NB4 (cell line): ENCODE results near the gene ANKRD11.

Experiments used
- CTCF ChIP-seq: IDR thresholded peaks from one replicate; pipeline ENCODE4 v1.5.1; 2012; ENCODE audit warnings: low read depth, low read length
- MAX ChIP-seq: IDR thresholded peaks from 2 replicates; pipeline ENCODE4 v1.6.1; 2011; ENCODE audit warnings: low read depth, low read length
- POLR2A ChIP-seq: IDR thresholded peaks from 2 replicates; pipeline ENCODE4 v1.6.1; 2011; ENCODE audit warnings: mild to moderate bottlenecking; ENCODE audit not compliant: insufficient read length; ENCODE audit errors: extremely low read depth

- no peak for TF ChIP-seq CTCF
- TF ChIP-seq POLR2A: no peak
- TF ChIP-seq MAX: peak; percentile 86
These were observed 132.0 kb downstream of the ANKRD11 start for GRCh38 chr16:89358030-89359005.
